Esophagus muscularis mucosa (tissue), 4 donors: ENCODE data around the gene ADAMTS19. TPM values are rescaled to one million over a fixed set of nuclear protein-coding genes. Genes with fewer than 3 reads are reported as not detected.

Experiments
- DNase-seq: peaks from one replicate; pipeline ENCODE4 v3.0.0-alpha.2; 2017; ENCODE audit errors: extremely low spot score
- H3K27ac ChIP-seq, 4 donors: fragments of 200-600 bp; sonication (generic); replicated peaks in 1 of 4; 1 replicate in 3 of 4; 2 replicates in 1 of 4; pipeline ENCODE4 v1.5.1; 2016 to 2019; ENCODE audit warnings: mild to moderate bottlenecking in 1 of 4
- H3K27me3 ChIP-seq, 4 donors: fragments of 200-600 bp; sonication (generic); one replicate each; pipeline versions ENCODE4 v1.5.1 to v1.6.0; 2016 to 2019
- H3K36me3 ChIP-seq, 4 donors: fragments of 200-600 bp; sonication (generic); one replicate each; pipeline ENCODE4 v1.5.1; 2016 to 2019
- H3K4me1 ChIP-seq, 4 donors: fragments of 200-600 bp; sonication (generic); one replicate each; pipeline ENCODE4 v1.5.1; 2016 to 2019
- H3K4me3 ChIP-seq, 4 donors: fragments of 200-600 bp; sonication (generic); 1 replicate in 2 of 4; 2 replicates in 2 of 4; pipeline ENCODE4 v1.5.1; 2016 to 2019; ENCODE audit warnings: mild to moderate bottlenecking in 4 of 4, moderate library complexity in 1 of 4
- H3K9me3 ChIP-seq, 4 donors: fragments of 200-600 bp; sonication (generic); 1 replicate in 3 of 4; 2 replicates in 1 of 4; pipeline ENCODE4 v1.5.1; 2016 to 2019
- EP300 ChIP-seq: sonication (generic); formaldehyde crosslinking; IDR thresholded peaks from one replicate; pipeline ENCODE4 v1.6.1; 2017; ENCODE audit warnings: antibody characterized with exemption
- POLR2A ChIP-seq: fragments of 450-650 bp; IDR thresholded peaks from one replicate; pipeline ENCODE4 v1.6.1; 2017; ENCODE audit warnings: antibody characterized with exemption, moderate library complexity, mild to moderate bottlenecking, low read depth
- POLR2AphosphoS5 ChIP-seq, 2 donors: sonication (generic); formaldehyde crosslinking; IDR thresholded peaks; one replicate each; pipeline ENCODE4 v1.6.1; 2017; ENCODE audit warnings: antibody characterized with exemption in 2 of 2
- WGBS: methylation state at CpG from one replicate; pipeline ENCODE4 v1.1.5; 2018; 5-methylcytosine and 5-hydroxymethylcytosine counted together
- intact Hi-C: fragments of 100-400 bp; cut with DNase I; formaldehyde crosslinking; loops from one replicate; pipeline ENCODE4 v1.15.1; 2023
- total RNA-seq, 4 donors: library from RNA; depleted of rRNA; stranded (reverse); fragments of >200 nt; gene quantifications; one replicate each; pipeline versions ENCODE4 v1.1.0 to v1.2.1, GENCODE V29; 2016
- TF ChIP-seq, protein P1 (sequence below), 3 experiments: fragments of 200-600 bp in 2 of 3; fragments of 450-650 bp in 1 of 3; sonication (generic) in 2 of 3; IDR thresholded peaks; one replicate each; pipeline ENCODE4 v1.5.1; 2017 to 2019; ENCODE audit warnings: antibody characterized with exemption in 3 of 3, mild to moderate bottlenecking in 2 of 3, moderate library complexity in 1 of 3

The ADAMTS19 gene
- total RNA-seq, 4 donors from 2014 or later: 8.5 to 23.4 (median 10.9) TPM

DNA sequence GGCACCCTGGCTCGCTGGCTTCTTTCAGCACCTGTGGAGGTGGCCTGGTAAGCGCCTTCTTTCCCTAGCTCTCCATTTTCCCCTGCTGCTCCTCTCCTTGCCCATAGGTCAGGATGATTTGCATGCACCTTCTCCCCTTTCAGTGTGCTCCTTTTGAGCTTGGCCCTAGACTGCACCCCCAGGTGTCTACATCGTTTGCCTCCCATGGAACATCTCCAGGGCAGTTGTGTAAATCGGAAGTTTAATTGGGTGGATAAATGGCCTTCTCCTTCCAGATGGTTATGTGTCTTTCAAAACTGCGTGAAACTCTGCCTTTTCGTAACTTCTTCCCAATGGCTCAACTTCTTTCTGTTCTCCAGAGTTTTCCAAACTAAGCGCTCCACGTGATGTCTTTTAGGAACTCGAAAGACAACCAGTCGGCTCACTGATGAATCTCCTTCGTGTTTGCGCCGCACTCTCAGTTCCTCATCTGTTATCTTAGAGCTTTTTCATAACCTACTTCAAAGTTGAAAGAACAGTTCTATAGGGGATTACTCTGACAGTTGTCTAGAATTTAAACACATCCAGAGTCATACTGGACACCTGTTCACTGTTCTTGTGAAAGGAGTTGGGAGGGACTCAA is 1.7 kb downstream of the ADAMTS19 start:
- peaks cover 0 to 46% (median 28%) of the 10 kb centered on the region in 4 donors for H3K4me1 ChIP-seq
- H3K4me3 ChIP-seq: peak overlapping the region; percentile 65 to 81 (median 72)
- TF ChIP-seq, protein P1, sequence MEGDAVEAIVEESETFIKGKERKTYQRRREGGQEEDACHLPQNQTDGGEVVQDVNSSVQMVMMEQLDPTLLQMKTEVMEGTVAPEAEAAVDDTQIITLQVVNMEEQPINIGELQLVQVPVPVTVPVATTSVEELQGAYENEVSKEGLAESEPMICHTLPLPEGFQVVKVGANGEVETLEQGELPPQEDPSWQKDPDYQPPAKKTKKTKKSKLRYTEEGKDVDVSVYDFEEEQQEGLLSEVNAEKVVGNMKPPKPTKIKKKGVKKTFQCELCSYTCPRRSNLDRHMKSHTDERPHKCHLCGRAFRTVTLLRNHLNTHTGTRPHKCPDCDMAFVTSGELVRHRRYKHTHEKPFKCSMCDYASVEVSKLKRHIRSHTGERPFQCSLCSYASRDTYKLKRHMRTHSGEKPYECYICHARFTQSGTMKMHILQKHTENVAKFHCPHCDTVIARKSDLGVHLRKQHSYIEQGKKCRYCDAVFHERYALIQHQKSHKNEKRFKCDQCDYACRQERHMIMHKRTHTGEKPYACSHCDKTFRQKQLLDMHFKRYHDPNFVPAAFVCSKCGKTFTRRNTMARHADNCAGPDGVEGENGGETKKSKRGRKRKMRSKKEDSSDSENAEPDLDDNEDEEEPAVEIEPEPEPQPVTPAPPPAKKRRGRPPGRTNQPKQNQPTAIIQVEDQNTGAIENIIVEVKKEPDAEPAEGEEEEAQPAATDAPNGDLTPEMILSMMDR (IDR thresholded peaks at IDR 0.05): no peak
- no peak for TF ChIP-seq POLR2A
- TF ChIP-seq EP300: no peak
- no peak for TF ChIP-seq POLR2AphosphoS5 (IDR thresholded peaks at IDR 0.05)
- intact Hi-C loops: no loop called here
- WGBS: 48% methylated on average over 13 of the region's 13 CpGs
- H3K36me3 ChIP-seq: no peaks in the 10 kb centered on the region
- no peak for DNase-seq
- H3K9me3 ChIP-seq: no peaks in the 10 kb centered on the region
- peaks cover 0 to 18% (median 0%) of the 10 kb centered on the region in 4 donors for H3K27me3 ChIP-seq
- H3K27ac ChIP-seq: peak overlapping the region; percentile 77 to 88 (median 82)

DNA sequence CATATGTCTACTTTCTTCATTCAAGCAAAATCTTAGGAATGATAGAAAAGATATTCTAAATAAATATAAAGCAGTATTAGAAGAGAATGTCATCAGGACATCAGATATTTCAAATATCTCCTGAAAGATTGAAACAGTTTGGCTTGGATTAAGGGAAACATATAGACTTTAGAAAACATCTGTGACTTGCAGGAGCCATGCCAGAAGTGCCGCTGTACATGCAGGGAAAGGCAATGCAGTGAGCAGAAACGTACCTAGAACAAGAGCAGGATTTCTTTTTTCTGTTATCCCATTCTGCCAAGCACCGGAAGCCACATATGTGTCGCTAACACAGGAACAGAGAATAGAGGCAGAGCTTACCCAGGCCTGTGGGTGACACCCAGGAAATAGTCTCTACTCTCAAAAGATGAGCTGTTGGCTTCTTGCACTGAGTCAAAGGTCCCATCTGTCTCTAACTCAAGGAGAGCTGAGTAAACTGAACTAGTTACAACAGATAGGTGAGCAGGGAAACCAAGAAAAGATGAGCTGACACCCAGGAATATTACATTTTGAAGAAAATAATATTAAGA is 5.8 kb downstream of the ADAMTS19 start:
- H3K4me3 ChIP-seq: no peak overlapping the region
- H3K27me3 ChIP-seq: peaks cover 0 to 7% (median 0%) of the 10 kb centered on the region in 4 donors
- no peaks in the 10 kb centered on the region for H3K36me3 ChIP-seq
- DNase-seq: no peak
- H3K27ac ChIP-seq: no peak overlapping the region
- 84% methylated on average over 4 of the region's 4 CpGs for WGBS
- intact Hi-C loops: no loop called here
- H3K4me1 ChIP-seq: peaks cover 0 to 28% (median 13%) of the 10 kb centered on the region in 4 donors
- no peaks in the 10 kb centered on the region for H3K9me3 ChIP-seq
- TF ChIP-seq POLR2AphosphoS5 (IDR thresholded peaks at IDR 0.05) (no peak), EP300 (no peak), POLR2A (no peak)
- TF ChIP-seq, protein P1 (IDR thresholded peaks at IDR 0.05): no peak

DNA sequence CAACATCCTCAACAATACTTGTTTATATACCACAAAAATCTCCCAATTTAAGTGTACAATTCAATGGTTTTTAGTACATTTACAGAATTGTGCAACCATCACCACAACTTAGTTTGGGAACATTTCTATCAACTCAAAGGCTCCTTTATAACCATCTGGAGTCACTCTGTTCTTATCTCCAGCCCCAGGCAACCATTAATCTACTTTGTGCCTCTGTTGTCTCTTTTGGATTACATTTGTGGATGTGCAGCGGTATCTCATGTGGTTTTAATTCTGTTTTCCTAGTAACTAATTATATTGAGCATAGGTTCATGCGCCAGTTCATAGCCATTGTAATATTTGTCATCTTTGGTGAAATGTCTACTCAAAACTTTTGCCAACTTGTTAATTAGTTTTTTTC is 14.4 kb downstream of the ADAMTS19 start:
- no peak for DNase-seq
- H3K4me1 ChIP-seq: peaks cover 0 to 7% (median 7%) of the 10 kb centered on the region in 4 donors
- H3K27ac ChIP-seq: no peak overlapping the region
- no peaks in the 10 kb centered on the region for H3K27me3 ChIP-seq
- H3K4me3 ChIP-seq: no peak overlapping the region
- H3K9me3 ChIP-seq: no peaks in the 10 kb centered on the region
- 91% methylated on average over 2 of the region's 2 CpGs for WGBS
- H3K36me3 ChIP-seq: no peaks in the 10 kb centered on the region
- intact Hi-C loops: no loop called here
- TF ChIP-seq POLR2A: no peak
- TF ChIP-seq, protein P1 (IDR thresholded peaks at IDR 0.05): no peak
- TF ChIP-seq POLR2AphosphoS5 (IDR thresholded peaks at IDR 0.05): no peak
- TF ChIP-seq EP300: no peak

DNA sequence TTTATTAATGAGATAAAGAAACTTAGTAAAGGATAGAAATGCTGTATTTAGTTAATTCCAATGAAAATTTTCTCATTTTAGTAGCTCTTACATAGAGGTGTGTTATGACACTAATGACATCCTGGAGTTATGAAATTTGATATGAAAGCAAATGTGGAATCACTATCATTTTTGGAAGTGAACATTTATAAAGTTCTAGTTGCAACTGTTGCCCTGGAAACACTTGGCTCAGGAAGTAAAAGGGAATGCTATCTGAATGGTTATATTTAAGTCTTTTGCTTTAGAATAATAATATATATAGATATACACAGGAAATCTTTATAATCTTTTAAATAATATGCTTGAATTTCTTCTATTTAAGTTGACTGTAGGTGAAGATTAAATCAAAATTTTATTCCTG is 16.7 kb downstream of the ADAMTS19 start:
- Histone ChIP-seq H3K27me3 (no peaks in the 10 kb centered on the region), H3K4me3 (no peak overlapping the region), H3K36me3 (no peaks in the 10 kb centered on the region), H3K4me1 (peaks cover 0 to 7% (median 7%) of the 10 kb centered on the region in 4 donors), H3K9me3 (no peaks in the 10 kb centered on the region), H3K27ac (no peak overlapping the region)
- no peak for DNase-seq
- TF ChIP-seq, protein P1 (IDR thresholded peaks at IDR 0.05): no peak
- TF ChIP-seq POLR2A (no peak), POLR2AphosphoS5 (IDR thresholded peaks at IDR 0.05) (no peak), EP300 (no peak)
- intact Hi-C loops: no loop called here
